ENCODE data around the gene SKOR1.

Gene SKOR1

DNA sequence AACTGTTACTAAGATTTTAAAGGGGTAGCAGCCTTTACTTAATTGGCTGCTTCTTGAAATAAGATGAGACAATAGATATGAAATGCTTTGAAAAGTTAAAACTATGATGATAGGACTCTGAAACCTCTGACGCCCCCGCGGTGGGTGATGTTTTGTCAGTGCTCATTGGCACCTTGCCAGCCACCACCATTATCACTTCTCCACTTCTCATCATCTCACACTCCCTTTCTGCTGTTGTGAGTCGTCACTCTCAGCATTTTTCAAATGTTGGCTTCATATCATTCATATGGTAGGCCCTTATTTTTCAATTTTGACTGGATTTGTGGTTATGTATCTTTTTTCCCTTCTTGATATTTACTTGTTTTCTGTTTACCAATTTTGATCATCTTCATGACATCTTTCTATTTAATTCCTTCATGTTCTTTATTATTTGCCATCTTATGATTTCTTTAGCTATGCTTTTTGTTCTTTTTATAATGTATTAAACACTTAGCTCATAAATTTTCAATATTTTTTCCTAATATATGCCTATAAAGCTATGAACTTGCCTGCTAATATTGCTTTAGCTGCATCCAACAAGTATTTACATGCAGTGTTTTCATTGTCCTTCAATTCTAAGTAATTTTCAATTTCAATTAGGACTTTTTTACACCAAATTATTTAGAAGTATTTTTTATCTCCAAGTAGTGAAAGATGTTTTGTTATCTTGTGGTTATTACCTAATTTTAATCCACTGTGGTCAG is 30.3 kb upstream of the SKOR1 start:
- DNase-seq (ENCODE audit: low read depth) = no peak

DNA sequence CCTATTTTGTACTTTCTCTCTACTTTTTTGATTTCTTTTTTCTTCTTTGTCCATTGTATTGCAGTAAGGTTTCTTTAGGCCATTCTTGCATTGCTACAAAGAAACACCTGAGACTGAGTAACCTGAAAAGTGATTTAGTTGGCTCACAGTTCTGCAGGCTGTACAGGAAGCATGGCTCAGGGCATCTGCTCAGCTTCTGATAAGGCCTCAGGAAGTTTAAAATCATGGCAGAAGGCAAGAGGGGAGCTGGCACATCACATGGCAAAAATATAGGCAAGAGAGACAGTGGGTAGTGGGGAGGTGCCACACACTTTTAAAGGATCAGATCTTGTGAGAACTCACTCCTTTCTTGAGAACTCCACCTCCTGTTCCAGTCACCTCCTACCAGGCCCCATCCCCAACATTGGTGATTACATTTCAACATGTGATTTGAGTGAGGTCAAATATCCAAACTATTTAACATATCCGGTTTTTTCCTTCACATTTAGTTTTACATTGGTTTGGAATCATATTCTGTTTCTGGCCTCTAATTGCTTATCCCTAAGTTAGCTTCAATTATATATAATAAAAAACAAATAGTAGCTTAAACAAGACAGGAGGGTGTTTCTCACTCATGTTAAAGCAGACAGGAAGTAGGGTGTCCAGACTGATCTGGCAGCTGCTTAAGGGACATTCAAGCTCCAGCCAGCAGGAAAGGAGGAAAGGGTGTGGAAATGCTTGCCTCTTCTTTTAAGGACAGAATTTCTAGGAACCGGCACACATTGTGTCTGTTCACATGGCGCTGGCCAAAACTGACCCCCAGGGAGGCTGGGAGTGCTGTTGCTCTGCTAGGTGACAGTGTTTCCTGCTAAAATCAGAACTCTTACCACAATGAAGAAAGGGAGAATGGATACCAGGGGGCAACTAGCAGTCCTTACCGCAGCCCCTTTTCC is 28.8 kb upstream of the SKOR1 start:
- DNase-seq (ENCODE audit: low read depth) = no peak

DNA sequence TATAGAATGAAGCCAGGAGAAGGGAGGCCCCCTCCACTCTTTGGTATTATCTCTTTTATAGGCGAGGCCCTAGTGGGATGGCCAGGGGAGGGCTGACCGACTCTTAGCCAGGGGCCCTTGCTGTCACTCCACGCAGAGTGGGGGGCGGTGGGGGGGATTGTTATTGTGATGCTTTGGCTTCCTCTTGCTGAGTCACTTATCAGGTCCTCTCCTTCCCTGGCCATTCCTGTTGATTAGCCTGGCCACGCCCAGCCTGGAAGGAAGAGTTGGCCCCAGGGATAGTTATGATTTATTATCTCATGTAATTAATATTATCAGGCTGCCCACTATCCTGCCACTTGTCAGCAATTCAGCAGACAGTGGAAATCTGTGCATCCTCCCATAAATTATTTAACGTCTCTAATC is 25.5 kb upstream of the SKOR1 start:
- DNase-seq (ENCODE audit: low read depth) = no peak

DNA sequence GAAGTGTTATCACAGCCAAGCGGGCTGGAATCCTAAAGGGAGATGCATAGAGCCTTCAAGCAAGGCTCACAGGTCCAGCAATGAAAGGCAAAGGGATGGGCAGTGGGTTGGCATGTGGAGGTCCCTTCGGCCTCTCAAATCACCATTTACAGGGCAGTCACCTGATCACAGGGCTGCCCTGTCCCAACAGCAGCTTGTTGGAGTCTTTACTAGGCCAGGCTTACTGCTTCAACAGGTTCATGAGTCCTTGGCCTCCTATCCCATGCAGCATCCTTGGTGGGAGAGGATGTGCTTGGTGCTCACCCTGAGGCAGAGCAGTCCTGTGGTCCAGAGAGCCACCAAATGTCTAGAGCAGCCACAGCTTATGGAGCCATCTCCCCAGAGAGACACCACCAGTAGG is 24.2 kb upstream of the SKOR1 start:
- DNase-seq (ENCODE audit: low read depth) = no peak

DNA sequence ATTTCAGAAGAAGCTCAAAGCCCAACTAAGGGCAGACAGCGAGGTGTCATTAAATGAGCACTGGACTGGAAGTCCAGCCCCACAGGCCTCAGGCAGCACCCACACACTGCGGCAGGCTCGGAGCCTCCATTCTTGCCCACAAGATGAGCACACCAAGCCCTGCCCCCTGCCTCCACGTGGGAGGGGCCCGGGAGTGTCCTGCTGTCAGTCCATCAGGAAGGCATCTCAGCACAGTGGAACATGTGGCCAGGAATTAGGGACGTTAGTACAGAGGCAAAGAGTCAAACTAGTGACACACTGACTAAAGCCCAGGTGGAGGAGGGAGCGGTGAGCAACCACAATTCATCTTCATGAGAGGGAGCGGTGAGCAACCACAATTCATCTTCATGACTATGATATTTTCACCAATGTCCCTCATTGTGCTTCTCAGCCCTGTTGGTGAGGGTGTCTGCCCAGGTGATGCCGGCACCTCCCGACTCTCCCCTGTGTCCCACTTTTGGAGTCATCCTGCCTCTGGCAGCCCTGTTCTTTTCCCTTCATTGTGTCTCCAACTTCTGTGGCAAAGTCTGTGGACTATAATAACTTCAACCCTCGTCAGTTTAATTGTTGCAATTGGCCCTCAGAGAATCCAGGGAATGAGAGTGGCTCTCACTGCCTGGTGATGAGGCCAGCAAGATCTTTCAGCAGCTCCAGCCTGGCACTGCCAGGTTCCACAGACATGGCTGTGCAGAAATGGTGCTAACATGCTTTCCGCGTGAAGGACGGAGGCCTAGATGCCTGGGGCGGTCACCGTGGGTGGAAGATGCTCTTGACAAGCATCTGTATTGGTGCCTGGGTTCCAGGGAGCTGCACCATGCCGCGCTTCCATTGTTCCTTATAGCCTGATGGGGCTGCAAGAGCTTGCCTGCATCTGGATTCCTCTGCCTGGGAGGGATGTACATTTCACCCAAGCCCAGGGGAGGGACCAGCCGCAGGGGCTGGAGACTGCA is 23.1 kb upstream of the SKOR1 start:
- DNase-seq (ENCODE audit: low read depth) = no peak

DNA sequence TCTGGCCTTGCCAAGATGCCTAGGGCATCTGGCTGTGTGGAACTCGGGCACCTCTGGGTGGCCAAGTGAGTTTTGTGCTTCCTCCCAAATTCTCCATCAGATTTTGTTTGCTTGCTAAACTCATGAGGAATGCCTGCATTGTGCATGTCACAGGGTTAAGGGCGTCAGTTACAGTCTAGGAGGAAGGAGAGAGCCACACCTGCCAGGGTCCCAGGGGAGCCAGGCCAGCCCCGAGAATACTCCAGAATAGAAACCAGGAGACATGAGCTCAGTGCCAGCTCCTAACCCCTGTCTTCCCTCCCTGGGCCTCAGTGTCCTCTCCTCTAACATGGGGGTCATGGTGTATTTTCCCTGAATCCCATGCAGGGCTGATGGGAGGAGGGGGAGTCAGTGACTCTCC is 22.0 kb upstream of the SKOR1 start:
- DNase-seq (ENCODE audit: low read depth) = no peak

DNA sequence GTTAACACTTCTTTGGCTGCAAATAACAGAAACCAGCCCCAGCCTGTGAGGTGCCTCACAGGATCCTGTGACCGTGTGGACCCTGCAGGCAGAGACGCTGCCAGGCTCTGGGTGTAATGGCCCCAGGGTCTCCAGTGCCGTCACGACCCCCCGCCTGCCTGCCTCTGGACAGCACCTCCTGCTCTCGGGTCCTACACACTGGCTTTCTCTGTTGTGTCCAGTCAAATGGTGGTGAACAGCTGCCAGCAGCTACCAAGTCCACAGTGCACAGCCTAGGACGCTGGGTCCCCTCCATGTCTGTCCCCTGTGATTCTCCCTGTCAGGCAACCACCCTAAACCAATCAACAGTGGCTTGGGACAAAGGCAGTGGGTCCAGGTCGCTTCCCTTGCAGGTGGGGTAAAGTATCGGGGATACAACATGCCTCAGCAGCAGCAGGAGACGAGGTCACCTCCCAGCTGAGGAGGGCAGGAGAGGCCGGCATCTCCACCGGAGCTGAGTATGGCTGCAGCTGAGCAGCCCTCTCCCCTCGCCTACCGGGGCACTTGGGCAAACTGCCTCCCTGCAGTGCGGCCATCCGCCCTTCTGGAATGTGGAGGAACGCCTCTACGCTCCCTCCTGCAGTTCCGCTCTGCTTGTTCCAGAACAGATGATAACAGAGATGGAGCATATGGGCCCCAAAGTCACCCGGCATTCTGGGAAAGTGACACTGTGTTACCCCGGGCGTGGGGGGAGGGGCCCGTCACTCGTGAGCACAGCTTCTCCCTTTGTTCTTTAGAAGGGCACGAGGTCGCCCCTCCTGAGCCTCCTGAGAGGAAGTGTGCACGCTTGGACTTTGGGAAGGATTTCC is 21.1 kb upstream of the SKOR1 start:
- no peak for DNase-seq (ENCODE audit: low read depth)

DNA sequence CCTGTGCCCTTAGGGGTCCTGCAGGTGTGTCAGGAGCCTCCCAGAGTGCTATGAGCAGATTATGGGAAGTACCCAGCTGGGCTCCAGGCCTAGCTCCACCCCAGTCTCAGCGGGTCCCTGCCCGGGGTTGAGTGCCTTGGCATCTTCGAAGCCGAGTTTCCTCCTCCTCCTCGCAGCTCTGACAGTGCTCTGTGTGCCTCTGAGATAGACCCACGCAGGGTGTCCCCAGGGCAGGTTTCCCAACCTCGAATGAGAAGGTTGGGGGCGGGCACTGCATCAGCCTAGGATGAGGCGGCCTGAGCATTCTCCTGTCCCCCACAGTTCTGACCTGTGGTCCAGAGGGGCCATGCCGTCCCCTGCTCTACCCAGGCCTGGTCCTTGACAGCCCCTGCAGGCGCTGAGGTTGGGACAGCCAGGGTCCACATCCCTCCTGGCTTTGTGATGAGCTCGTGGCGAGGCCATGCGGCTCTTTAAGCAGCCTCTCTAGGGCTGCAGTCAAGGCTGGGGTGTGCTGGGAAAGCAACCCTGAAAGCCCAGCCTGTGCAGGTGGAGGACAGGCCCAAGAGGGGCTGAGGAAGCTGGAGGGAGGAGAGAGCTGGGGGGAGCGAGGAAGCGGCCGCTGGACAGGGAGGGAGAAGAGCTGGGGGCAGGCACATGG is 20.2 kb upstream of the SKOR1 start:
- no peak for DNase-seq (ENCODE audit: low read depth)

DNA sequence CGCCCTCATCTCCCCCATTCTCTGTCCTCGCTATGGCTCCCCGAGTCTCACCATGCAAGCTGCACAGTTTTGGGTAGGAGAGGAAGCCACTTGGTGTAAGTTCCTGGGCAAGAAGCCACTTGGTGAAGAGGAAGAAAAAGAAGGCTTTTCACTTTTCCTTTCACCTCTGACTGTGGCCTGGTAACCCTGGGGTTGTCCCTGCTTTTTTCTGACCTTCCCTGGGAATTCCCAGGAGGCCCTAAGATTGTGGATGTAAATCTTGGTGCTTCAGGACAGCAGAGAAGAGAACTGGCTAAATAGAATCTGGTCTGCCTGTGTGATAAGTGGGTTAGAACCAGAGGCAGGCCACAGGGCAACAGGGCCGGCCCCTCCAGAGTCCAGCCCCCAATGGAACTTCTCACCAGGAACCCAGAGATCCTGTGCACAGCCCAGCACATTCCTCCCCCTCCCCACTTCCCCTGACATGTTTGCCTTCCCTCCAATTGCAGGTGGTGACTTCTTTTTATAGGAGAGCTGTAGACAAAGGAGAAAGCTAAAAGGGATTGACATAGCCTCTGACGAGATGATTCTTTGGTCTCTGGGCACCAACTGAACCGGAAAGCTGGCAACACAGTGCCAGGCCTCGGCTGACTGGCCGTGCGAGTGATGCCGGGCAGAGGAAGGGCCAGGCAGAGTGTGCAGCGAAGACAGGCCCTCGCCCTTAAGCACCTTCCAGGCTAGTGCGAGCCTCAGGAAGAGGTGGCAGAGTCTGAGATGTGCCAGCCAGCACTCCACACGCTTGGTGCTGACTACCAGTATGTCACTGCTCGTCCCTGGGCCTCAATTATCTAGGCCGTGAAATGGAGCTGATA is 19.4 kb upstream of the SKOR1 start:
- no peak for DNase-seq (ENCODE audit: low read depth)

DNA sequence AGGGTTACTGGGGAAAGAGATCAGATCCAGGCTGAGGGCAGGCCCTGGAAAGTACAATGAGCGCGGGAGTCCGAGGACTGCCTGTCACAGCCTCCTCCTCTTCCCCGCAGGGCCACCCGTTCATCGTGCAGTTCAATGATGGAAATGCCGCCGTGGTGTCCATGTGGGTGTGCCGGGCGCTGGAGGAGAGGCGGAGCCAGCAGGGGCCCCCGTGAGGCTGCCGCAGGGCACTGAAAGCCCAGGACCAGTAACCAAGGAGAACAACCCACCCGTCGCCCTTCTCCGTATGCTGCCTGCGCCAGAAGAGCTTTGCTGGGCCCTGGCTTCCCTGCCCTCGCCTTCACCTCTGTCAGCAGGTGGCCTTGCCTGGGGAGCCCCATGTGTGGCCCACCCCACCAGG is 18.8 kb upstream of the SKOR1 start:
- no peak for DNase-seq (ENCODE audit: low read depth)

DNA sequence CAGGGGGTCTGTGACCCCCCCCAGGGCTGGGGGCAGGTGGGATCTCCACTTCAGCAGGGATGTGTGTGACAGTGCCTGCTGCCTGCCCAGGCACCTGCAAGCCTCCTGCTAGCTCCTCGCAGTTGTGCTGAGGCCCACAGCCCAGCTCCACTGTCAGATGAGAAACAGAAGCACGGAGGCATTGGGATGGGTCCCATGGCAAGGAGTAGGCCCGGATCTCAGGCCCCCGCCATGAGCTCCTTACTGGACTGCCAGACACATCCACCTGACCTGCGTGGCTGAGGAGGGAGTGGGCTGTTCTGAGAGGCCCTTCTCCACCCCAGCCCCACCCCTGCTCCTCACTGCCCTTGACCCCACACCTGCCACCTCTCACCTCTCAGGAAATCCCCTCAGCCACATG is 18.2 kb upstream of the SKOR1 start:
- no peak for DNase-seq (ENCODE audit: low read depth)

DNA sequence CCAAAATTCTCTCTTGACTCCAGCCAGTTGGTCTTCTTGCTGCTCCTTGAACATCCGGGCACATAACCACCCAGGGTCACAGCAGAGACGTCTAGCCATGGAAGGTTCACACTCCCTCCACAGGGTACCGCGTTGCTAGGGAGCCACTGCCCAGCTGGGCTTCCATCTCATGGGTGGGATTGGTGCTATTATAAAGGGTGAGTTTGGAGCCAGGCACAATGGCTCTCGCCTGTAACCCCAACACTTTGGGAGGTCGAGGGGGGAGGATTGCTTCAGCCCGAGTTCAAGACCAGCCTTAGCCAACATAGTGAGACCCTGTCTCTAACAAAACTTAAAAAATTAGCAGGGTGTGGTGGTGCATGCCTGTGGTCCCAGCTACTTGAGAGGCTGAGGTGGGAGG is 17.5 kb upstream of the SKOR1 start:
- DNase-seq (ENCODE audit: low read depth) = no peak

DNA sequence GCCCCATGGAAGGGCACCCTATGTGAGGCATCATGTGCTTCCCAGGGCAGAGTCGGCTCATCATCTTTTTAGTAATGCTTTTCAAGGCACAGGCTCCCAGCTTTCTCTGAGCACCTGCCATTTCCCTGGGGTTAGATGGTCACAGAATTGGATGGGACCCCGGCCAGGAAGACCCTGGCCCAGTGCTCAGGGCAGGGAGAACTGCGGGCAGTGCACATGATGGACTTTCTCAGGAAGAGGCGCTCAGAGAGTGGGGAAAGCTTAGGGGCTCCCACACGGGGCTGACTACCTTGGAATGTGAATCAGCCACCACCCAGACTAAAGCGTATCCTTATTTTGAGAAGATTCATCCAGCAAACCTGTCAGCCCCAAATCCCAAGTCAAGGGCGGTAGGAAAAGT is 16.5 kb upstream of the SKOR1 start:
- DNase-seq (ENCODE audit: low read depth) = no peak

DNA sequence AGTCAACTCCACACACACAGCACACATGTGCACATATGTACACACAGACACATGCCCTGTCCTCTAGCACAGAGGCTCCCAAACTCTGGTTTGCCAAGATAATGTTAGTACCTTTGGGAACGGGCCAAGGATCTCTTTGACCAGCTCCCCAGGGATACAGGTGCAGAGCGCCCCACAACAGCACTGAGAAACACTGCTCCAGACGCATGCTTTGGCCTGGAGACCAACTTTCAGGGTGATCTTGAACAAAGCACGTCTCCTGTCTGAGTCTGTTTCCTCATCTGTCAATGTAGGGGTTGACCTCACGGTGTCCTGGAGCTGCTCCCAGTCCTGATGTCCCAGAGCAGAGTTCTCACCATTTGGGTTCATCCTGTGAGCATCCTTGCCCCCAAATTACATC is 15.9 kb upstream of the SKOR1 start:
- no peak for DNase-seq (ENCODE audit: low read depth)

DNA sequence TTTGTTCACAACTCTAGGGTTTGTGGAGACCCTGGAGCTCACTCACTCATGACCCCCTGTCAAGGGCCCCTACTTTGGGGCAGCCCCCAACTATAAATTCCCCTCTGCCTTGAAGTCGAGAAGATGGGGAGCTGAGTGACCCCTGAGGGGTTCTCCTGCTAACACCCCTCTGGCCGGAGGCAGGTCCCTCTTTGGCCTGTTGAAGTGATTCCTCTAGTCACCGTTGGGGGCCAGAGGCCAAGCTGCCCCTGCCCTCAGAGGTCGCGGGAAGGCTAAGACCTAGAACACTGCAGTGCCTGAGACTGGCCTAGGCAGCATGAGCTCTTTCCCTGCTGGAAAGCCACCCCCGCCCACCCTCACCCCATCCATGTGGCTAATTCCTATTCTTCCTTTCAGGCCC is 15.4 kb upstream of the SKOR1 start:
- no peak for DNase-seq (ENCODE audit: low read depth)

DNA sequence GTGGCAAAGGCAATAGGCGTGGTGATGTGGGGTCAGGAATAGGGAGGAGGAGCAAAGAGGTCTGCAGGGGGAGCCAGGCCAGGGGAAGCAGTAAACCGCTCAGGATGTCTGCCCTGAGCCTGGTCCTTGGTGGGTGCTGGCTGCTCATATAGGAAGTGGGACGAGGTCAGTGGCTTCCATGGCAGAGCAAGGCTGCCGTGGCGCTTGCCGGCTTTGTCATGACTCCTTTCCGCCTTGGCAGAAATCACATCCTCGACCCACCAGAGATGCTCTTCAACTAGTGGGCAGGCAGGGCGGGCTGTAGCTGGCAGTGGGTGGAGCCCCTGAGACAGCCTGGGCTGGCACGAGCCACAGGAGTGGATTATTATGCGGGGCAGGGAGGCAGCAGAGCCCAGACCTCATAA is 13.1 kb upstream of the SKOR1 start:
- DNase-seq (ENCODE audit: low read depth) = no peak

DNA sequence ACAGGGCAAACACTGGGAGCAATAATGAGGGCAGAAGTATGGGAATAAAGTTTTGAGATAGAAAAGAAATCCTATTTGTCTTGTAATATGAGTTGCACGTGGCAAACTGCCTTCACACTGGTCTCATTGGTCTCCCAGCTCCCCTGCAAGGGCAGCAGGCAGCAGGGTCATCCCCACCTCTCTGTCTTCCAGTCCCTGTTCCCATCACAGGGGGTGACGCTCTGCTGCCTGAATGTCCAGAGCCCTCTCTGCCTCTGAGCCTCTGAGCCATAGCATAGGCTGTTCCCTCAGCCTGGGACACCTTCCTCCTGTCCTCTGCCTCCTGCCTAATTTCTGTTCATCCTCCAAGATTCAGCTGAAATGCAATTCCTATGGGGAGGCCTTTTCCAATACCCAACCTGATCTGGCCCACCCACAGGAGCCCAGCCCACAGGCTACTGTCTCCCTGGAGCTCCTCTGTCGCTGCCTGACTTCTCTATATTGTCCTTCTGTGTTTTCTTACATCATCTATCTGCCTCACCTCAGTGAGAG is 12.1 kb upstream of the SKOR1 start:
- no peak for DNase-seq (ENCODE audit: low read depth)

DNA sequence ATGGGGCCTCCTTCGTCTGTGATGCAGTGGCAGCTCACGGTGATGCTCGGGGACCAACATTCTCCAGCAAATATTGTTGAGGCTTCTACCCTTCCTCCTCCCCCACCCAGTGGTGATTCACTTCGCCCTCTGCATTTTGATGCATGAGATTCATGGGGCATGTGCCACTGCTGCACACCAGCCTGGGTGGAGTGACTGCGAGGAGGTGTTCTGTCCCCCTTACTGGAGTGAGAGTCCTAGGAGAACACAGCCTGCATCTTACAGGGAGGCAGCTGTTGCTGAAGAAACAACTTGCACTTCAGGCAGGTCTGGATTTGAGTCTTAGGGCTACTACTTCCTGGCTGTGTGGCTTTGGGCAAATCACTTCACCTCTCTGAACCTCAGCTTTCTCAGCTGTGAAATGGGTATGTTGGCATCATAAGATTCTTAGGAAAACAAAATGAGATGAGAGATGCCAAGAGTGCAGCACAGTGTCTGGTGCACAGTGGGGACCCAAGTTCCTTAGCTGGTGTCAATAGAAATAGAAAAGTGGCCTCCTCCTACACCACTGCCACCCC is 10.2 kb upstream of the SKOR1 start:
- no peak for DNase-seq (ENCODE audit: low read depth)

DNA sequence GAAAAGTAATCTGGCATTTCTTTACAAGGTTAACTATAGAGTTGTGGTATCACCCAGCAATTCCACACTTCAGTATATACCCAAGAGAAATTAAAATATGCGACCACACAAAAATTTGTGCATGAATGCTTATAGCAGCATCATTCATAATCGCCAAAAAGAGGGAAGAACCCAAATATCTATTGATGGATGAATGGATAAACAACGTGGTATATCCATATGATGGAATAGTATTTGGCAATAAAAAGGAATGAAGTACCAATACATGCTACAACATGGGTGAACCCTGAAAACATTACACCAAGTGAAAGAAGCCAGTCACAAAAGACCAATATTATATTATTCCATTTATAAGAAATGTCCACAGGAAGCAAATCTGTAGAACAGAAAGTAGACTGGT is 8.6 kb upstream of the SKOR1 start:
- DNase-seq (ENCODE audit: low read depth) = no peak

Data from fibroblast of the conjunctiva (primary cell).